GM23338 (cell line): Measurements from ENCODE around the gene RGS6.

Experiments
- CTCF ChIP-seq, 2 experiments: fragments of 200-600 bp in 1 of 2; sonication (generic) in 1 of 2; conservative IDR thresholded peaks; 2 replicates each; pipeline versions ENCODE4 v1.5.1 to v1.6.1; 2016 to 2017; ENCODE audit warnings: antibody characterized with exemption in 2 of 2, low read depth in 2 of 2, mild to moderate bottlenecking in 2 of 2, moderate library complexity in 1 of 2
- EZH2 ChIP-seq: fragments of 200-600 bp; sonication (generic); IDR thresholded peaks from one replicate; pipeline ENCODE4 v1.8.0; 2017; ENCODE audit warnings: antibody characterized with exemption, mild to moderate bottlenecking, low read depth; ENCODE audit not compliant: unreplicated experiment
- POLR2AphosphoS5 ChIP-seq: IDR thresholded peaks from 2 replicates; pipeline ENCODE4 v1.6.1; 2016; ENCODE audit warnings: antibody characterized with exemption, low read depth

GRCh38 chr14:72476657-72477499 lies 544.6 kb downstream of the RGS6 start:
- TF ChIP-seq CTCF (conservative IDR thresholded peaks at IDR 0.05; ENCODE audit: low read depth in 2 of 2): no peak
- TF ChIP-seq POLR2AphosphoS5: no peak
- no peak for TF ChIP-seq EZH2
